Measurements from ENCODE around the gene BUD13.
"Not testable (repeated sequence)": the region's sequence is repeated elsewhere in the genome, so short reads cannot be mapped to it uniquely, and the experiment has no call there.

- TF ChIP-seq CTCF, POLR2A (IDR thresholded peaks at IDR 0.05): not testable (repeated sequence)
Observed at GRCh38 chr11:116756044-116756443, 16.7 kb downstream of the BUD13 start.

Data from body of pancreas (tissue), 4 donors.